Body of pancreas (tissue), 4 donors: Measurements from ENCODE around the gene STXBP3. TPM values are rescaled to one million over a fixed set of nuclear protein-coding genes. Genes with fewer than 3 reads are reported as not detected.

Experiments
- ATAC-seq: fragments of 150-250 bp; one replicate; pipeline ENCODE4 v1.9.1; 2016
- DNase-seq, 4 donors: peaks; one replicate each; pipeline ENCODE4 v3.0.0-alpha.2; 2019
- H3K27ac ChIP-seq, 4 donors: fragments of 200-600 bp; sonication (generic); 1 replicate in 3 of 4; 2 replicates in 1 of 4; pipeline versions ENCODE4 v1.5.1 to v1.6.1; 2016 to 2019; ENCODE audit warnings: mild to moderate bottlenecking in 1 of 4, mixed read lengths in 1 of 4, moderate library complexity in 1 of 4
- H3K27me3 ChIP-seq, 2 donors: fragments of 200-600 bp; sonication (generic); one replicate each; pipeline ENCODE4 v1.6.0; 2016; ENCODE audit warnings: mild to moderate bottlenecking in 1 of 2
- H3K36me3 ChIP-seq, 2 donors: fragments of 200-600 bp; sonication (generic); replicated peaks in 1 of 2; 2 replicates each; pipeline ENCODE4 v1.5.1; 2016; ENCODE audit warnings: low read depth in 2 of 2; ENCODE audit not compliant: insufficient read depth in 1 of 2
- H3K4me1 ChIP-seq: fragments of 200-600 bp; sonication (generic); one replicate; pipeline ENCODE4 v1.6.0; 2016
- H3K4me3 ChIP-seq, 2 donors: fragments of 200-600 bp; sonication (generic); 1 replicate in 1 of 2; 2 replicates in 1 of 2; pipeline ENCODE4 v1.5.1; 2016 to 2019
- H3K9me3 ChIP-seq, 3 donors: fragments of 200-600 bp; sonication (generic); 1 replicate in 2 of 3; 2 replicates in 1 of 3; pipeline ENCODE4 v1.5.1; 2016
- CTCF ChIP-seq, 7 experiments: fragments of 450-650 bp in 4 of 7; fragments of 200-600 bp in 3 of 7; sonication (generic) in 3 of 7; IDR thresholded peaks; one replicate each; pipeline ENCODE4 v1.5.1; 2016 to 2019; ENCODE audit warnings: antibody characterized with exemption in 7 of 7
- POLR2A ChIP-seq, 3 donors: fragments of 450-650 bp; IDR thresholded peaks; one replicate each; pipeline ENCODE4 v1.6.1; 2016; ENCODE audit warnings: antibody characterized with exemption in 3 of 3, mild to moderate bottlenecking in 2 of 3
- WGBS, 2 donors: methylation state at CpG; one replicate each; pipeline ENCODE4 v1.1.5; 2017; 5-methylcytosine and 5-hydroxymethylcytosine counted together
- intact Hi-C: fragments of 100-400 bp; cut with DNase I; formaldehyde crosslinking; loops from one replicate; pipeline ENCODE4 v1.15.1; 2023
- total RNA-seq, 2 donors: library from RNA; depleted of rRNA; stranded (reverse); fragments of >200 nt; gene quantifications; one replicate each; pipeline ENCODE4 v1.1.0, GENCODE V29; 2016

The STXBP3 gene
- total RNA-seq, 2 donors from 2014 or later = 39.6 to 83.0 TPM

GRCh38 chr1:108703939-108704338 lies 42.5 kb upstream of the STXBP3 start:
- WGBS, 2 donors = 61 to 79% methylated on average over 6 of the region's 6 CpGs
- no peak overlapping the region for H3K4me3 ChIP-seq
- DNase-seq = no peak
- intact Hi-C loops = no loop called here
- H3K36me3 ChIP-seq = peaks cover 4 to 16% of the 10 kb centered on the region in 2 donors
- no peak for TF ChIP-seq CTCF (IDR thresholded peaks at IDR 0.05)
- TF ChIP-seq POLR2A (IDR thresholded peaks at IDR 0.05) = no peak
- H3K27me3 ChIP-seq = no peaks in the 10 kb centered on the region
- H3K9me3 ChIP-seq = no peaks in the 10 kb centered on the region
- ATAC-seq = no peak
- H3K4me1 ChIP-seq = no peaks in the 10 kb centered on the region
- H3K27ac ChIP-seq = no peak overlapping the region

DNA sequence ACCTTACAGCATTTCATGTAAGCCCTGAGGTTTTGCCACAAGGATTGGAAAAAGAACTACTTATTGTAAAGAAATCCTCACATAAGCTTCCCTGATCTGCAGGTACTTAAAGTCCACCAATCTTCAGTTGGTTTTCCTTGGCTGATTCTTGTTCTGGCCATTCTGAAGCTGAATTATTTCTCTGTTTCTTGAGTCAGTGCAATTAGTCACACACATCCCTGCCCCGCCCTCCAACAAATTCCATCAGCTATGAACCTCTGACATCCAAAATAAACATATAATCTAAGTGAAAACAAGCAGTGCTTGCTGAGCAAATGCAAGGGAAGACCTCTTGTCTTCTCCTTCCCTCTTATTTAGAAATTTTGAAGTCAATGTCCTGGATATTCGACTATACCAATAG lies 42.0 kb upstream of the STXBP3 start:
- Histone ChIP-seq H3K27me3 (no peaks in the 10 kb centered on the region), H3K9me3 (no peaks in the 10 kb centered on the region), H3K4me3 (no peak overlapping the region), H3K4me1 (no peaks in the 10 kb centered on the region), H3K36me3 (peaks cover 4 to 11% of the 10 kb centered on the region in 2 donors), H3K27ac (no peak overlapping the region)
- 50 to 67% methylated on average over 2 of the region's 2 CpGs for WGBS, 2 donors
- intact Hi-C loops = no loop called here
- ATAC-seq = no peak
- no peak for TF ChIP-seq CTCF (IDR thresholded peaks at IDR 0.05)
- DNase-seq = no peak

- TF ChIP-seq POLR2A (IDR thresholded peaks at IDR 0.05) = no peak
- TF ChIP-seq CTCF (IDR thresholded peaks at IDR 0.05) = no peak
- Histone ChIP-seq H3K36me3 (no peaks in the 10 kb centered on the region), H3K9me3 (no peaks in the 10 kb centered on the region), H3K4me1 (no peaks in the 10 kb centered on the region), H3K27me3 (no peaks in the 10 kb centered on the region), H3K4me3 (no peak overlapping the region), H3K27ac (no peak overlapping the region)
- DNase-seq (no peak), ATAC-seq (no peak)
- 86 to 87% methylated on average over 3 of the region's 3 CpGs for WGBS, 2 donors
- intact Hi-C loops = no loop called here
Observed at GRCh38 chr1:108706643-108707042, 39.8 kb upstream of the STXBP3 start.

DNA sequence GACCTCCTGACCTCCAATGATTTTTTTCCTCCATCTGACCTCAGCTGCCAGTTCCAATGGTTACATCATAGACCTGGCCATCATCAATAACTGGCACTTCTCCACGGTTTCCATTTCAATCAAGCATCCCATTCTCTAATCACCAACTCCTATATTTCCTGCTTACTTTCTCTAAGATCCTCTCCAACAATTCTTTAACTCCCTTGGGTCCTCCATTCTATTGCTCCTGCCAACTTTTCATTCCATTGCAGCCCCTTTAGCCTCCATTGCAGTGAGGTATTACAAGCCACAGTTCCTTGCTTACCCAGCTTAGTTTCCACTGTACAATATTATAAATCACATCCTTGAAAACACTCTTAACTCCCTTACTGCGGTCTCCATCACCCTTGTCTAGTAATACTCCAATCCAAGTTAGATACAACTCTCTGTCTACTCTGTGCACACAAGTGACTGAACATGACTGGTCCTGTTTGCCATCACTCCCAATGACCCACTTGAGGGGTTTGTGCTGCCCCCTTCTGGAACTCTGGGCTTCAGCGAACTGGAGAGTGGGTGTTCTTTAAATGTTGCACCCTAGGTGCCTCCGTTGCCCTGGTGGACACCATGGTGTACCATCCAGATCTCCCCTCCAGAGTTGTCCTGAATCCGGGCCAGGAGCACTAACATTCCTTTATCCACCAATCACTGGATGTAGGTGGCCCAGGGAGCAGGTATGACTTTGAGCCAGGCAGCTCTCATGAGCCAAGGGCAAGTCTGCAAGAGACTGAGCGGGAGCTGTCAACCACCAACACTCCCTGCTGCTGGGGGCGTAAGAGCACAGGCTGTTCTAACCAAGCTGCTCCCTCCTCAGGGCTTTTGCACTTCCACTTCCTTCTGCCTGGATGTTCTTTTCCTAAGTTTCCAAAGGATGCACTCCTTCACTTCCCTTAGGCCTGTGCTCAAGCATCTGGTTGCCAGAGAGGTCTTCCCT lies 37.5 kb upstream of the STXBP3 start:
- 58 to 69% methylated on average over 7 of the region's 7 CpGs for WGBS, 2 donors
- peak in 2 of 7 experiments; percentile 13 to 18 for TF ChIP-seq CTCF (IDR thresholded peaks at IDR 0.05)
- no peak for TF ChIP-seq POLR2A (IDR thresholded peaks at IDR 0.05)
- intact Hi-C loops = no loop called here
- H3K4me1 ChIP-seq = no peaks in the 10 kb centered on the region
- H3K4me3 ChIP-seq = no peak overlapping the region
- H3K27me3 ChIP-seq = no peaks in the 10 kb centered on the region
- no peaks in the 10 kb centered on the region for H3K9me3 ChIP-seq
- ATAC-seq = no peak
- DNase-seq = peak in 1 of 4 donors; percentile 19
- no peaks in the 10 kb centered on the region for H3K36me3 ChIP-seq
- no peak overlapping the region for H3K27ac ChIP-seq
